B cell (primary cell): ENCODE data around the gene MBD3L5. TPM values are rescaled to one million over a fixed set of nuclear protein-coding genes. Genes with fewer than 3 reads are reported as not detected.
A peak's percentile ranks its signal among the peaks of the same experiment; 100 is the strongest.

Source experiments
- ATAC-seq: fragments of 200-7000 bp; cut with Tn5 transposase; one replicate; pipeline ENCODE4 v1.10.0; 2021; ENCODE audit warnings: low read depth, mild to moderate bottlenecking, moderate number of reproducible peaks, moderate library complexity
- CTCF ChIA-PET: fragments of 350-600 bp; sonication (Branson Sonifier 250); formaldehyde crosslinking; loops from one replicate; lab custom pipeline; 2021; ENCODE audit warnings: antibody characterized with exemption, inconsistent platforms; lab: Charles Lee
- POLR2A ChIA-PET: fragments of 350-600 bp; sonication (Branson Sonifier 250); formaldehyde crosslinking; loops from one replicate; lab custom pipeline; 2021; ENCODE audit warnings: antibody characterized with exemption; lab: Charles Lee
- DNase-seq: peaks from one replicate; pipeline ENCODE4 v3.0.0; 2013
- H2AFZ ChIP-seq: 2 replicates; pipeline ENCODE4 v1.6.1; 2012; ENCODE audit warnings: mild to moderate bottlenecking, low read depth, low read length; ENCODE audit not compliant: insufficient read depth, poor library complexity, severe bottlenecking
- H3K27ac ChIP-seq, 2 donors: 1 replicate in 1 of 2; 2 replicates in 1 of 2; pipeline ENCODE4 v1.5.1; 2012 to 2013; ENCODE audit warnings: low read length in 2 of 2, mild to moderate bottlenecking in 2 of 2, moderate library complexity in 1 of 2
- H3K27me3 ChIP-seq, 4 experiments: fragments of 200-600 bp in 1 of 4; sonication (generic) in 1 of 4; replicated peaks in 1 of 4; 1 replicate in 2 of 4; 2 replicates in 2 of 4; pipeline versions ENCODE4 v1.6.1 to v1.7.0; 2013 to 2016; ENCODE audit warnings: low read length in 3 of 4, mild to moderate bottlenecking in 2 of 4, mixed read lengths in 1 of 4, moderate library complexity in 1 of 4; ENCODE audit not compliant: insufficient read depth in 4 of 4, control insufficient read depth in 3 of 4; ENCODE audit errors: control extremely low read depth in 1 of 4
- H3K36me3 ChIP-seq, 2 experiments: replicated peaks in 1 of 2; 1 replicate in 1 of 2; 2 replicates in 1 of 2; pipeline versions ENCODE4 v1.6.1 to v1.7.1; 2013; ENCODE audit warnings: low read length in 1 of 2; ENCODE audit not compliant: insufficient read depth in 2 of 2, control insufficient read depth in 1 of 2; ENCODE audit errors: control extremely low read depth in 1 of 2, extremely low read depth in 1 of 2
- H3K4me1 ChIP-seq, 2 donors: fragments of 200-600 bp in 1 of 2; sonication (generic) in 1 of 2; 1 replicate in 1 of 2; 2 replicates in 1 of 2; pipeline versions ENCODE4 v1.5.1 to v1.6.1; 2013 to 2017; ENCODE audit warnings: low read length in 2 of 2; ENCODE audit not compliant: control insufficient read depth in 2 of 2, insufficient read depth in 2 of 2
- H3K4me2 ChIP-seq: replicated peaks from 2 replicates; pipeline ENCODE3; 2012; ENCODE audit warnings: mild to moderate bottlenecking, low read depth, low read length; ENCODE audit not compliant: poor library complexity, severe bottlenecking
- H3K4me3 ChIP-seq, 5 experiments: fragments of 200-600 bp in 1 of 5; sonication (generic) in 1 of 5; 1 replicate in 3 of 5; 2 replicates in 2 of 5; pipeline versions ENCODE4 v1.5.1 to v1.7.0; 2011 to 2016; ENCODE audit warnings: low read length in 4 of 5, mild to moderate bottlenecking in 4 of 5, low read depth in 2 of 5, control low read depth in 1 of 5, moderate library complexity in 1 of 5; ENCODE audit not compliant: insufficient read depth in 1 of 5; ENCODE audit errors: control extremely low read depth in 1 of 5, extremely low read depth in 1 of 5
- H3K79me2 ChIP-seq: fragments of 200-600 bp; sonication (generic); one replicate; pipeline ENCODE4 v1.6.0; 2016; ENCODE audit warnings: low read length; ENCODE audit not compliant: control insufficient read depth, insufficient read depth
- H3K9ac ChIP-seq: fragments of 200-600 bp; sonication (generic); 2 replicates; pipeline ENCODE4 v1.6.1; 2017; ENCODE audit warnings: mild to moderate bottlenecking, low read length, moderate library complexity
- H3K9me3 ChIP-seq, 3 donors: one replicate each; pipeline versions ENCODE4 v1.6.1 to v1.7.1; 2013; ENCODE audit warnings: low read length in 2 of 3; ENCODE audit not compliant: control insufficient read depth in 2 of 3, insufficient read depth in 1 of 3; ENCODE audit errors: control extremely low read depth in 1 of 3
- H4K20me1 ChIP-seq: 2 replicates; pipeline ENCODE4 v1.6.0; 2012; ENCODE audit warnings: mild to moderate bottlenecking, low read length; ENCODE audit not compliant: insufficient read depth, control insufficient read depth, poor library complexity, severe bottlenecking
- H3K27ac Mint-ChIP-seq: one replicate; pipeline ENCODE4 v1.8.0; 2021; ENCODE audit warnings: mixed read lengths
- H3K27me3 Mint-ChIP-seq: one replicate; pipeline ENCODE4 v1.8.0; 2021; ENCODE audit warnings: mixed read lengths
- H3K4me1 Mint-ChIP-seq: one replicate; pipeline ENCODE4 v1.8.0; 2021; ENCODE audit warnings: mixed read lengths
- H3K4me3 Mint-ChIP-seq: one replicate; pipeline ENCODE4 v1.8.0; 2021; ENCODE audit warnings: mixed read lengths
- H3K9me3 Mint-ChIP-seq: one replicate; pipeline ENCODE4 v1.8.0; 2022; ENCODE audit warnings: mixed read lengths; ENCODE audit not compliant: insufficient read depth
- EZH2 ChIP-seq: IDR thresholded peaks from 2 replicates; pipeline ENCODE4 v1.6.1; 2012; ENCODE audit warnings: borderline replicate concordance, low read depth, mild to moderate bottlenecking, moderate library complexity, low read length; ENCODE audit not compliant: insufficient read depth, poor library complexity, severe bottlenecking
- WGBS: methylation state at CpG from one replicate; pipeline ENCODE4 v1.1.5; 2013; ENCODE audit warnings: missing lambda C conversion rate; ENCODE audit not compliant: insufficient coverage; 5-methylcytosine and 5-hydroxymethylcytosine counted together
- intact Hi-C: fragments of 100-400 bp; cut with micrococcal nuclease; formaldehyde crosslinking; loops from one replicate; pipeline ENCODE4 v1.10.0; 2022
- polyA plus RNA-seq: library from polyadenylated mRNA; depleted of rRNA; stranded (reverse); fragments of >200 nt; gene quantifications from 2 replicates; pipeline ENCODE4 v1.2.3, GENCODE V29; 2012
- total RNA-seq, 2 donors: library from RNA; stranded (reverse); fragments of 120-200 nt in 1 of 2; gene quantifications; 1 replicate in 1 of 2; 2 replicates in 1 of 2; pipeline versions ENCODE4 v1.2.3 to v1.2.4, GENCODE V29; 2013 to 2022
- TF ChIP-seq, protein P1 (sequence below): fragments of 200-600 bp; IDR thresholded peaks from one replicate; pipeline ENCODE4 v1.8.0; 2022; ENCODE audit warnings: antibody characterized with exemption, mild to moderate bottlenecking

MBD3L5 gene
- total and polyA plus RNA-seq, 2 donors (not counting 1 experiment from before 2014, with no cell fraction given) = not detected

- Histone ChIP-seq H3K79me2 (no peaks in the 10 kb centered on the region), H3K9me3 (peaks cover 0 to 6% (median 0%) of the 10 kb centered on the region in 3 donors), H3K4me2 (no peak overlapping the region), H3K4me1 (no peaks in the 10 kb centered on the region), H4K20me1 (no peaks in the 10 kb centered on the region), H2AFZ (no peak overlapping the region), H3K27me3 (no peaks in the 10 kb centered on the region), H3K36me3 (no peaks in the 10 kb centered on the region), H3K9ac (no peak overlapping the region), H3K4me3 (no peak overlapping the region), H3K27ac (no peak overlapping the region)
- 0% methylated on average over 1 of the region's 4 CpGs for WGBS
- peak; percentile 19 for DNase-seq
- ATAC-seq = no peak
- intact Hi-C loops = no loop called here
- no peaks in the 10 kb centered on the region for H3K27me3 Mint-ChIP-seq
- no peaks in the 10 kb centered on the region for H3K4me1 Mint-ChIP-seq
- no peak for TF ChIP-seq EZH2
- CTCF ChIA-PET = no interaction called here
- POLR2A ChIA-PET = no interaction called here
- no peak overlapping the region for H3K27ac Mint-ChIP-seq
- no peaks in the 10 kb centered on the region for H3K9me3 Mint-ChIP-seq
- no peak overlapping the region for H3K4me3 Mint-ChIP-seq
Observed at GRCh38 chr19:7007859-7008258, 22.5 kb upstream of the MBD3L5 start.

DNA sequence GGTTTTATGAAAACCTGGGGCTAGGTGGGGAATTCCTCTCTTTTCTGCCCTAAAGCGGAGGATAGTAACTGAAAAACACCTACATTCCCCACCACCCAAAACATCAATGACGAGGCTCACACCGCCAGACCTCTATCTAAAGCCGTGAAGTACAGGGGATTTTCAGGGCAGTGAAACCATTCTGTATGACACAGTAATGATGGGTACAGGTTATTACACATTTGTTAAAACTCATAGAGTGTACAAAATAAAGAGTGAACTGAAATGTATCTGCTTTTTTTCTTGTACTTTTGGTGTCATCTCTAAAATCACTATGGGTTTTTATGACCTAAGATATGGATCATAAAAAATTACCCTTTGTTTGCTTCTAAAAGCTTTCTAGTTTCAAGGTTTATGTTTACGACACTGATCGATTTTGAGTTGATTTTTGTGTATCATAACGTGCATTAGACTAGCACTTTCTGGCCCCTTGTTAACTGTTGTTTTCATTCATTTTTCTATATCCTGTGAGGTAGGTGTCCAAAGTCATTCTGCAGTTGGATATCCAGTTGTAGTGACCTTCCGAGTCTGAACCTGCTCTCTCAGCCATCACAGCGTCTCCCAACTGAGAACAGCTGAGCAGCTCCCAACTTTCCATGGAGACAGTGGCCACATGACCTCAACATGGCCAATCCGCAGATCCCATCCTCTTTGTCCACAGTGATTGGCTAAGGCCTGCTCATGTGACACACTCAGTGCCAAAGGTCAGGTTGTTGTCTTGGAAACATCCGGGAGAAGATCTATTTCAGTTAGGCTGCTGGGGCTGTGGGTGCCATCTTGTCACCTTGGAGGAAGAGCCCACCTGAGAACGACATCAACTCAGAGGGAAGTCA is 19.4 kb upstream of the MBD3L5 start:
- Histone ChIP-seq H3K4me2 (no peak overlapping the region), H2AFZ (no peak overlapping the region), H3K9ac (no peak overlapping the region), H3K4me3 (no peak overlapping the region), H3K36me3 (no peaks in the 10 kb centered on the region), H3K27ac (no peak overlapping the region), H3K79me2 (no peaks in the 10 kb centered on the region), H3K4me1 (no peaks in the 10 kb centered on the region), H4K20me1 (no peaks in the 10 kb centered on the region), H3K27me3 (no peaks in the 10 kb centered on the region), H3K9me3 (peaks cover 0 to 4% (median 0%) of the 10 kb centered on the region in 3 donors)
- no peak for ATAC-seq
- no peak for DNase-seq
- POLR2A ChIA-PET = no interaction called here
- H3K9me3 Mint-ChIP-seq = no peaks in the 10 kb centered on the region
- H3K4me1 Mint-ChIP-seq = no peaks in the 10 kb centered on the region
- TF ChIP-seq, protein P1, sequence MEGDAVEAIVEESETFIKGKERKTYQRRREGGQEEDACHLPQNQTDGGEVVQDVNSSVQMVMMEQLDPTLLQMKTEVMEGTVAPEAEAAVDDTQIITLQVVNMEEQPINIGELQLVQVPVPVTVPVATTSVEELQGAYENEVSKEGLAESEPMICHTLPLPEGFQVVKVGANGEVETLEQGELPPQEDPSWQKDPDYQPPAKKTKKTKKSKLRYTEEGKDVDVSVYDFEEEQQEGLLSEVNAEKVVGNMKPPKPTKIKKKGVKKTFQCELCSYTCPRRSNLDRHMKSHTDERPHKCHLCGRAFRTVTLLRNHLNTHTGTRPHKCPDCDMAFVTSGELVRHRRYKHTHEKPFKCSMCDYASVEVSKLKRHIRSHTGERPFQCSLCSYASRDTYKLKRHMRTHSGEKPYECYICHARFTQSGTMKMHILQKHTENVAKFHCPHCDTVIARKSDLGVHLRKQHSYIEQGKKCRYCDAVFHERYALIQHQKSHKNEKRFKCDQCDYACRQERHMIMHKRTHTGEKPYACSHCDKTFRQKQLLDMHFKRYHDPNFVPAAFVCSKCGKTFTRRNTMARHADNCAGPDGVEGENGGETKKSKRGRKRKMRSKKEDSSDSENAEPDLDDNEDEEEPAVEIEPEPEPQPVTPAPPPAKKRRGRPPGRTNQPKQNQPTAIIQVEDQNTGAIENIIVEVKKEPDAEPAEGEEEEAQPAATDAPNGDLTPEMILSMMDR = no peak
- no peak for TF ChIP-seq EZH2
- intact Hi-C loops = no loop called here
- H3K27ac Mint-ChIP-seq = no peak overlapping the region
- 99% methylated on average over 5 of the region's 12 CpGs for WGBS
- no peaks in the 10 kb centered on the region for H3K27me3 Mint-ChIP-seq
- H3K4me3 Mint-ChIP-seq = no peak overlapping the region
- CTCF ChIA-PET = no interaction called here
